ENCODE results near the gene TMEM63B. TPM values are rescaled to one million over a fixed set of nuclear protein-coding genes. Genes with fewer than 3 reads are reported as not detected.

TMEM63B gene
- total and polyA plus RNA-seq, 11 donors: 26.2 to 52.9 (median 41.2) TPM

DNA sequence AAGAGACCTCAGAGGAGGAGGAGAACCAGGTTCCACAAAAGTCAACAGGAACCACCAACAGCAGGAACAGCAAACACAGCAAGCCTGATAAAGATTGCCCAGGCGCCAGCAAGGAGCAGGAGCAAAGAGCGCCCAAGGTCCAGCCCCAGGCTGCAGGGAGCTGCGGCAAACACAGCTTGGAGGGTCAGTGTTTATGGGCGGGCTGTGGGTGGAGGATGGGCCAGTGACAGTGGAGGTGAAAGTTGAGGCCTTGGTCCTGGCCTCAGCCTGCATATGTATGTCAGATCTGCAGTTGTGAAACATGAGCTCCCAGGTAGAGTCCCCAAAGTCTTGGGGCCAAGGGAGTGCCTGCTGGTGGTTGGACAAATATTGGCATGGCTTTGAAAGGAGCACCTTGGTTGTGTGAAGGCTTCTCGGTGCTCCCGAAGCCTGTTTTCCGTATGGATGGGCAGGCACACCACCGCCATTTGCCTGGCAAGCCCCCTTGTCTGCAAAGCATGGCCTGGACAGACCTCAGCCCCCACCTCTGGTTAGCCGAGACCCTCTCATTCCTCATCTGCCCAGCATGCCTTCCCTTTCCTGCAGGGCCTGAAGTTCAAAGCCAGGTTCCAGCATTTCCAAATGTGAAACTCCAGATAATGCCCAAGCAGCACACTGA lies 29.3 kb downstream of the TMEM63B start:
- H3K9me3 ChIP-seq: no peaks in the 10 kb centered on the region
- peaks cover 0 to 16% (median 6%) of the 10 kb centered on the region in 9 donors for H3K36me3 ChIP-seq
- H3K27ac ChIP-seq: no peak overlapping the region
- ATAC-seq (no peak), DNase-seq (no peak)
- intact Hi-C loops (cut with DNase I): loop anchor here in 1 of 10 donors (10.0 kb wide), 1 partner anchor 178 kb away; no protein-coding TSS in a partner anchor
- no peak overlapping the region for H3K4me3 ChIP-seq
- WGBS, 4 donors: 82 to 91% (median 90%) methylated on average over 9 of the region's 9 CpGs
- TF ChIP-seq, protein P1, sequence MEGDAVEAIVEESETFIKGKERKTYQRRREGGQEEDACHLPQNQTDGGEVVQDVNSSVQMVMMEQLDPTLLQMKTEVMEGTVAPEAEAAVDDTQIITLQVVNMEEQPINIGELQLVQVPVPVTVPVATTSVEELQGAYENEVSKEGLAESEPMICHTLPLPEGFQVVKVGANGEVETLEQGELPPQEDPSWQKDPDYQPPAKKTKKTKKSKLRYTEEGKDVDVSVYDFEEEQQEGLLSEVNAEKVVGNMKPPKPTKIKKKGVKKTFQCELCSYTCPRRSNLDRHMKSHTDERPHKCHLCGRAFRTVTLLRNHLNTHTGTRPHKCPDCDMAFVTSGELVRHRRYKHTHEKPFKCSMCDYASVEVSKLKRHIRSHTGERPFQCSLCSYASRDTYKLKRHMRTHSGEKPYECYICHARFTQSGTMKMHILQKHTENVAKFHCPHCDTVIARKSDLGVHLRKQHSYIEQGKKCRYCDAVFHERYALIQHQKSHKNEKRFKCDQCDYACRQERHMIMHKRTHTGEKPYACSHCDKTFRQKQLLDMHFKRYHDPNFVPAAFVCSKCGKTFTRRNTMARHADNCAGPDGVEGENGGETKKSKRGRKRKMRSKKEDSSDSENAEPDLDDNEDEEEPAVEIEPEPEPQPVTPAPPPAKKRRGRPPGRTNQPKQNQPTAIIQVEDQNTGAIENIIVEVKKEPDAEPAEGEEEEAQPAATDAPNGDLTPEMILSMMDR (IDR thresholded peaks at IDR 0.05): no peak
- TF ChIP-seq POLR2A (IDR thresholded peaks at IDR 0.05): no peak
- H3K4me1 ChIP-seq: peaks cover 0 to 5% (median 3%) of the 10 kb centered on the region in 12 donors
- no peaks in the 10 kb centered on the region for H3K27me3 ChIP-seq

DNA sequence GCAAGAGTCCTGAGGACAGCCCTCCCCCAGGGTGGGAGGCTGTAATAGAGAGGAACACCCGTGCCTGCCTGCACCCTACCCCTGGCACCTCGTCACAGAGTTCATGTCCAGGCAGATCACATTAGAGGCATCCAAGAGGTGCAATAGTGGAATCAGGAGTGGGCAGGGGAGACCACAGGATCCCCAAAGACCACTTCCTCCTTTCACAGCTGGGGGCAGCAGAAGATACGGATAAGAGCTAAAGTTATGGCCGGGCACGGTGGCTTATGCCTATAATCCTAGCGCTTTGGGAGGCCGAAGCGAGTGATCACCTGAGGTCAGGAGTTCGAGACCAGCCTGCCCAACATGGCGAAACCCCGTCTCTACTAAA lies 29.8 kb downstream of the TMEM63B start:
- TF ChIP-seq, protein P1 (IDR thresholded peaks at IDR 0.05): no peak
- no peak for TF ChIP-seq POLR2A (IDR thresholded peaks at IDR 0.05)
- DNase-seq (no peak), ATAC-seq (no peak)
- no peak overlapping the region for H3K27ac ChIP-seq
- intact Hi-C loops (cut with DNase I): loop anchor here in 1 of 10 donors (10.0 kb wide), 1 partner anchor 178 kb away; no protein-coding TSS in a partner anchor
- no peak overlapping the region for H3K4me3 ChIP-seq
- H3K36me3 ChIP-seq: peaks cover 0 to 16% (median 6%) of the 10 kb centered on the region in 9 donors
- peaks cover 0 to under 1% (median 0%) of the 10 kb centered on the region in 12 donors for H3K4me1 ChIP-seq
- 80 to 89% (median 88%) methylated on average over 11 of the region's 11 CpGs for WGBS, 4 donors
- no peaks in the 10 kb centered on the region for H3K27me3 ChIP-seq
- H3K9me3 ChIP-seq: no peaks in the 10 kb centered on the region

DNA sequence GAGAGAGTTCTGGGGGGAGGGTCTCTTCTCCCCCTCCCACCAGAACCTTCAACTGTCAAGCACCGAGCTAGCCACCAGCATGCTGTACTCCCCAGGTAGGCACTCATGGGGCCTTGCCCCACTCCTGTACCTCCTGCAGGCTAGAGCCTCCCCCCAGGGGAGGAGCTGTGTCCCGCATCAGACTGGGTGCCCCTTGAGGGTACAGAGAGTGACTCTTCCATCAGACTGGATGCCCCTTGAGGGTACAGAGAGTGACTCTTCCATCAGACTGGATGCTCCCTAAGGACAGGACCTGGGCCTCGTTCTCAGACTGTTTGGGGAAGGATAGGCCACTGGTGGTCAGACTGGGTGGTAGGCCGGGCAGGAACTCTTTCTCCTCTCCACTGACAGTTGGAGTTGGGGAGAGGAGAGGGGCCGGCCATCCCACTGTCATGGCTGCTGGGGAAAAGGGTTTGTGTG lies 31.4 kb downstream of the TMEM63B start, which contains the start of gene CAPN11:
Gene CAPN11 (plus strand): TSS at position 51 of the 459 bp plus-strand sequence. CDS start 29 bp downstream, at position 80.
- Histone ChIP-seq H3K27ac (no peak within 1 kb of the TSS), H3K4me3 (no peak within 1 kb of the TSS), H3K9me3 (no peaks in the 10 kb centered on the region), H3K4me1 (no peaks in the 10 kb centered on the region), H3K27me3 (peaks cover 0 to 8% (median 0%) of the 10 kb centered on the region in 9 donors), H3K36me3 (peaks cover 0 to 3% (median 0%) of the 10 kb centered on the region in 9 donors)
- intact Hi-C loops (cut with DNase I): loop anchor here in 1 of 10 donors (10.0 kb wide), 1 partner anchor 176 kb away; no protein-coding TSS in a partner anchor
- ATAC-seq (no peak), DNase-seq (no peak)
- no peak for TF ChIP-seq POLR2A (IDR thresholded peaks at IDR 0.05)
- TF ChIP-seq, protein P1 (IDR thresholded peaks at IDR 0.05): no peak
- 84 to 96% (median 92%) methylated on average over 5 of the region's 5 CpGs for WGBS, 4 donors

DNA sequence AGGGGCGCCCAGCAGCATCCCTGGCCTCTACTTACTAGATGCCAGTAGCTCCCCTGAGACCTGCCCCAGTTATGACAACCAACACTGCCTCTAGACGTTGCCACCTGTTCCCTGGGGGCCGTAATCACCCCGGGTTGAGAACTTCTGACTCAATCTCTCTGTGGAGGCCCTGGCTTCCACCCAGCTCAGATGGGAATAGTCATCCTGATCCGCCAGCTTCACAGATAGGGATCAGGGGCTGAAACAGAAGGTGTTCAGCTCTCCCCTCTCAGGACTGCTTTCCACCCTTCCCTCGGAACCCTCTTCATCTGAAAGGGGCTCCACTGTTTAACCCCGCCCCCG lies 34.6 kb downstream of the TMEM63B start:
- ATAC-seq: no peak
- Histone ChIP-seq H3K36me3 (no peaks in the 10 kb centered on the region), H3K4me1 (no peaks in the 10 kb centered on the region), H3K27ac (no peak overlapping the region), H3K4me3 (no peak overlapping the region), H3K9me3 (no peaks in the 10 kb centered on the region), H3K27me3 (peaks cover 0 to 8% (median 0%) of the 10 kb centered on the region in 9 donors)
- DNase-seq: no peak
- WGBS, 4 donors: 68 to 78% (median 76%) methylated on average over 7 to 8 of the region's 8 CpGs
- no peak for TF ChIP-seq POLR2A (IDR thresholded peaks at IDR 0.05)
- TF ChIP-seq, protein P1 (IDR thresholded peaks at IDR 0.05): no peak
- intact Hi-C loops (cut with DNase I): loop anchor here in 1 of 10 donors (10.0 kb wide), 1 partner anchor 173 kb away; no protein-coding TSS in a partner anchor

Data from heart left ventricle (tissue), 16 donors.